Nephron progenitor cell (in vitro differentiated cells): ENCODE results near the gene CLCN5.

Experiments
- DNase-seq: peaks from one replicate; pipeline ENCODE4 v3.0.0; 2021
- H3K27ac Mint-ChIP-seq: 2 replicates; pipeline ENCODE4 v1.8.0; 2021; ENCODE audit warnings: mild to moderate bottlenecking, moderate library complexity, mixed read lengths
- H3K27me3 Mint-ChIP-seq: 2 replicates; pipeline ENCODE4 v1.8.0; 2021; ENCODE audit warnings: mild to moderate bottlenecking, low read depth, mixed read lengths; ENCODE audit not compliant: poor library complexity
- H3K36me3 Mint-ChIP-seq: 2 replicates; pipeline ENCODE4 v1.8.0; 2021; ENCODE audit warnings: low read depth, mixed read lengths
- H3K4me1 Mint-ChIP-seq: 2 replicates; pipeline ENCODE4 v1.8.0; 2021; ENCODE audit warnings: mixed read lengths
- H3K4me3 Mint-ChIP-seq: 2 replicates; pipeline ENCODE4 v1.8.0; 2021; ENCODE audit warnings: mild to moderate bottlenecking, moderate library complexity, mixed read lengths
- H3K9me3 Mint-ChIP-seq: 2 replicates; pipeline ENCODE4 v1.8.0; 2021; ENCODE audit warnings: mild to moderate bottlenecking, moderate library complexity, mixed read lengths
- CTCF ChIP-seq: fragments of 200-600 bp; sonication (generic); IDR thresholded peaks from 2 replicates; pipeline ENCODE4 v1.5.0; 2021; ENCODE audit warnings: antibody characterized with exemption

The CLCN5 gene

DNA sequence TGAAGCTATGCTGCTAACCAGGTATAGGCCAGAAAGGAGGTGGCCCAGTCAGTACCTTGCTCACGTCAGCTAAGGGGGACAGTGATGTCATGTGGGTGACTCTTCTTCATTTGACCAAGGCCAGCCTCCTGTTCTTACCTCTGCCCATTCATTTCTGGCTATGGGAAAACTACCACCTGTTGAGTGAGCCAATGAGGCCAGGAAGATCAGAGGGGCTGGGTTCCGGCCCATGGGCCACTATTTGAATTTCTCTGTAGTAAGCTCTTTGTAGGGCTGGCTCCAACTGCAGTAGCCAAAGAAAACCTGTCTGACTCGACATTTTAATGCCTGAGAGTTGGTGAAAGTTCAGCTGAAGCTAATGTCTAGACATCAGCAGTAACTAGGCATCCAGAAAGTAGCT lies 175.8 kb downstream of the CLCN5 start:
- peaks cover 20% of the 10 kb centered on the region for H3K4me1 Mint-ChIP-seq
- peaks cover 33% of the 10 kb centered on the region for H3K9me3 Mint-ChIP-seq
- H3K36me3 Mint-ChIP-seq: no peaks in the 10 kb centered on the region
- TF ChIP-seq CTCF: no peak
- no peak overlapping the region for H3K4me3 Mint-ChIP-seq
- no peak for DNase-seq
- no peaks in the 10 kb centered on the region for H3K27me3 Mint-ChIP-seq
- H3K27ac Mint-ChIP-seq: no peak overlapping the region

DNA sequence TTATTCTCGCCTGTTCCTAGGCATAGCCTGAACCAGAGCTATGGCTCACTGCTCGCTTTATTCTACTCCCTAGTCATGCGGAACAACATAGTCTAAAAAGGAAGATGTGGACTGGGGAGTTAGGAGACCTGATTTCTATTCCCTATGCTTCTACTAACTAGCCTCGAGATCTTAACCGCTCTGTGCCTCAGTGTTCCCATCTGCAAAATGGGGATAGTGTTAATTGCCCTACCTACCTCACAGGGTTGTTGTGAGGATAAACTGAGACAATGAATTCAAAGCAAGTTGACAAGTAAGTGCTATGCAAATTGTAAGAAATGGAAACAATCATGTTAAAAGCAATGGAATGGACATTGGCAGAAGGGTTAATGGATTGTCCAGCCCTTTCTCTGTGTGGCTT lies 176.4 kb downstream of the CLCN5 start:
- H3K4me1 Mint-ChIP-seq: peaks cover 20% of the 10 kb centered on the region
- H3K27me3 Mint-ChIP-seq: no peaks in the 10 kb centered on the region
- no peak for TF ChIP-seq CTCF
- no peak for DNase-seq
- H3K36me3 Mint-ChIP-seq: no peaks in the 10 kb centered on the region
- no peak overlapping the region for H3K27ac Mint-ChIP-seq
- no peak overlapping the region for H3K4me3 Mint-ChIP-seq
- peaks cover 33% of the 10 kb centered on the region for H3K9me3 Mint-ChIP-seq

GRCh38 chrX:50099331-50099730 lies 176.9 kb downstream of the CLCN5 start:
- H3K4me3 Mint-ChIP-seq: no peak overlapping the region
- H3K4me1 Mint-ChIP-seq: peaks cover 20% of the 10 kb centered on the region
- H3K27ac Mint-ChIP-seq: no peak overlapping the region
- DNase-seq: no peak
- no peaks in the 10 kb centered on the region for H3K36me3 Mint-ChIP-seq
- peaks cover 36% of the 10 kb centered on the region for H3K9me3 Mint-ChIP-seq
- H3K27me3 Mint-ChIP-seq: no peaks in the 10 kb centered on the region
- TF ChIP-seq CTCF: no peak

DNA sequence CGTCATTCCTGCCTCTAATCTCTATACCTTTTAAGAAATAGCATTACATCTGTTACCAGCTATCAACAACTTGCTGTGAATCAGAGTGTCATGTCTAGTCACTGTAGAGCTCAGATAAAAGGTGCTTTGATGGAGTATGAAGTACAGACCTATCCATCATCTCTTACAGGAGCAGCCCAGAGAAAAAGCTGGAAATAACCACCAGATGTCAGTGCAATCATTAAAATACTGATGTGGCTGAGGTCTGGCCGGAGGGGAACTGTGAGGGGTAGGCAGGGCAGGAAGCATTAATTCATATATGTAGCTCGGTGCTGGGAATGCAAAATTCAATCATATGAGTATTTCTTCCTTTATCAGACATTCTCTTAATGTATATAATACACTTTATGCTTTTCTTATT lies 177.8 kb downstream of the CLCN5 start:
- H3K9me3 Mint-ChIP-seq: peaks cover 32% of the 10 kb centered on the region
- H3K27me3 Mint-ChIP-seq: no peaks in the 10 kb centered on the region
- H3K36me3 Mint-ChIP-seq: no peaks in the 10 kb centered on the region
- peaks cover 20% of the 10 kb centered on the region for H3K4me1 Mint-ChIP-seq
- H3K4me3 Mint-ChIP-seq: no peak overlapping the region
- H3K27ac Mint-ChIP-seq: peak overlapping the region; percentile 70
- no peak for DNase-seq
- no peak for TF ChIP-seq CTCF

DNA sequence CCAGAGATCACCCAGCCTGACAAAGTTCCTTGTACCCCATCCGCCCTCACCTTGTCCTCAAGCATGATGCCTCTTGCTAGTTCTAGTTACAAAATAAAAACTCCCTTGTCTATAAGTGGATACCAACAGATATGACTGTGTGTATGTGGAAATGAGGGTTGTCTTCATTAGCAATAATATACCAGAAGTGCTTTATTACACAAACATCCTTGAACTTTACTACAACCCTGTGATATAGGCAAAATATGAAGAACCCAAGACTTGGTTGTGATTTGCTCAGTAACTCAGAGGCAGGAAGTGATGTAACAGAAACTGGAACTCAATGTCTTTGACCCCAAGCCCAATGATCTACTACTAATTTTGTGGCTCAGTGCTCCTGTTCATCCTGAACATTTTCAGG lies 180.8 kb downstream of the CLCN5 start:
- TF ChIP-seq CTCF: no peak
- Mint-ChIP-seq H3K4me3 (no peak overlapping the region), H3K27me3 (no peaks in the 10 kb centered on the region), H3K27ac (no peak overlapping the region), H3K36me3 (no peaks in the 10 kb centered on the region), H3K4me1 (peaks cover 9% of the 10 kb centered on the region), H3K9me3 (peaks cover 26% of the 10 kb centered on the region)
- no peak for DNase-seq

DNA sequence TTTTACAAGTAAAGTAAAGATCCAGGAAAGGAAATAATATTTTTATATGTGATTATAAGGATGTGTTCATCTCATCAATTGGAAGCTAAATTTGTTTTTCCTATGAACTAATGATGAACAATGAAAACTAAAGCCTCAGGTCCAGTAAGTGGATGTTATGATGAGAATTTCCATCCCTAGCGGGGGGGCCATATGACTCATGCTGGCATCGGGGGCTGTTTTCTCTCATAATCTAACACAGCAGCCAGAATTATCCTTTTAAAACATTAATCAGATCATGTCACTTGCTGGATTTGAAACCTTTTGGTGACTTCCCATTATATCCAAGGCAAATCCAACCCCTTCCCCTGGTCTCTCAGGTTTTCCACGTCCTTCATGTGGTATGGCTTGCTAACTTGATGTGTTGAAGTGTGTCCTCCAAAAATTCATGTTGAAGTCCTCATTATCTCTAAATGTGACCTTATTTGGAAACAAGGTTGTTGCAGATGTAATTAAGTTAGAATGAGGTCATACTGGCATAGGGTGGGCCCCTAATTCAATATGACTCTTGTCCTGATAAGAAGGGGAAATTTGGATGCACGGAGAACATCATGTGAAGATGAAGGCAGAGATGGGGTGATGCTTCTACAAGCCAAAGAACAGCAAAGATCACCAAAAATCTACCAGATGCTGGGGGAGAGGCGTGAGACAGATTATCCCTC lies 181.6 kb downstream of the CLCN5 start:
- Mint-ChIP-seq H3K4me1 (peaks cover 9% of the 10 kb centered on the region), H3K9me3 (peaks cover 26% of the 10 kb centered on the region), H3K4me3 (no peak overlapping the region), H3K27me3 (no peaks in the 10 kb centered on the region), H3K36me3 (no peaks in the 10 kb centered on the region), H3K27ac (no peak overlapping the region)
- no peak for TF ChIP-seq CTCF
- DNase-seq: no peak
